ENCODE results near the gene PEX11G. TPM values are rescaled to one million over a fixed set of nuclear protein-coding genes. Genes with fewer than 3 reads are reported as not detected.

PEX11G gene
- 1.8 and 2.1 TPM in 2 replicates for total RNA-seq (2021; fragmentation: NEBNext Ultra II Directional; extraction: Animal tissue kit (Norgen Biotek cat#: 25700))
- polyA plus RNA-seq (2011; rRNA removed) = 4.3 and 5.3 TPM in 2 replicates
- 5.6 TPM for polyA plus RNA-seq (2011; cell fraction: cytosol; rRNA removed)
- 3.9 TPM for polyA plus RNA-seq (2011; cell fraction: nucleus; rRNA removed)
- 1.4 to 4.6 TPM (median 3.1 TPM) in 4 replicates for polyA plus RNA-seq (2012, experiment 1 of 2)
- polyA plus RNA-seq (2012, experiment 2 of 2) = 2.7 TPM
- 1.4 TPM for polyA plus RNA-seq (2013, experiment 1 of 2)
- 1.7 TPM for polyA plus RNA-seq (2013, experiment 2 of 2)
- 0.44 and 0.90 TPM in 2 replicates for polyA minus RNA-seq (2011; rRNA and poly(A)+ RNA removed)
- polyA minus RNA-seq (2011; cell fraction: cytosol; rRNA and poly(A)+ RNA removed) = 1.7 TPM
- polyA minus RNA-seq (2011; cell fraction: nucleus; rRNA and poly(A)+ RNA removed) = 1.4 TPM
- long read RNA-seq, experiment 1 = 0 reads
- long read RNA-seq, experiment 2, partial matches to known transcripts = 0 of 1 reads
- long read RNA-seq, experiment 2, other reads (novel, unspliced or antisense) = 0 of 1 reads

DNA sequence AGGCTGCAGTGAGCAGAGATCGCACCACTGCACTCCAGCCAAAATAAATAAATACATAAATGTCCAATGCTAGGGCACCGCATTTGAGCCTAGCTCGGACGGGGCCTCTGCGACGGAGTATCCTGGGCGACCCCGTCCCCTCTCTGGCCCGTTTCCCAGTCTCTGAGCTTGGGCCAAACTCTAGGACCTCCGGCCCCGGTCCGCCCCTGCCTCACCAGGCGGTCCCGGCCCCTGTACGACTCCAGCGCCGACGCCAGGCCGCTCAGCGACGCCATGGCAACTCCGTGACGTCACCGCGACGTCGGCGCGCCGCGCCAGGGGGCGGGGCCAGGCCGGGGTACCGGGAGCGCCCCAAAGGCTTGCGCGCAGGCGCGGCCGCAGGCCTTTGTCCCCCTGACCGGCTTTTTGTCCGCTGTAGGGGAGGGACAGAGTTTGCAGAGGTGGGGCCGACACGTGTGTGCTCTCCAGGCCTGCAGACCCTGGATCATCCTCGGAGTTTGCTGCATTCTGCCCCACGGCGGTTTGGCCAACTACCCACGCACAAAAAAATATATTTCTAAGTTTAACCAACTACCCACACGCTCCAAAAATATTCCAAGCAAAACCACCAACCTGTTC is at the start of gene PEX11G:
Gene PEX11G (minus strand): TSS at position 300 of the 618 bp plus-strand sequence. CDS start 25 bp downstream, at position 275.
- Histone ChIP-seq H3K4ac (replicated peaks; ENCODE audit: insufficient read length, low read depth, low read length) (peak within 1 kb of the TSS; percentile 63), H2BK15ac (ENCODE audit: low read length) (peak within 1 kb of the TSS; percentile 72; the same call in 1 of the 2 replicates), H3K23ac (ENCODE audit: insufficient read length) (no peak within 1 kb of the TSS), H2BK20ac (ENCODE audit: low read length) (no peak within 1 kb of the TSS), H3K23me2 (ENCODE audit: low read depth, low read length) (no peaks in the 10 kb centered on the region), H2AK5ac (ENCODE audit: low read depth, low read length) (peak within 1 kb of the TSS; percentile 91; the same call in 1 of the 2 replicates), H3K79me2 (ENCODE audit: control insufficient read depth in 1 of 2, insufficient read depth in 2 of 2, low read length in 2 of 2) (no peaks in the 10 kb centered on the region), H3K27me3 (replicated peaks in 1 of 4; ENCODE audit: control insufficient read depth in 3 of 4, extremely low read depth in 1 of 4, insufficient read depth in 3 of 4, low read length in 3 of 4) (peaks cover 0 to 3% (median 0%) of the 10 kb centered on the region in 4 experiments; a peak in 1 of 7 replicates), H3K4me1 (replicated peaks in 1 of 4; ENCODE audit: control insufficient read depth in 3 of 4, insufficient read depth in 4 of 4, low read length in 3 of 4) (peaks cover 3 to 5% (median 4%) of the 10 kb centered on the region in 4 experiments; a peak in 6 of 7 replicates), H2AFZ (ENCODE audit: low read length) (peak within 1 kb of the TSS; percentile 67), H3K18ac (ENCODE audit: extremely low read depth, low read length) (no peak within 1 kb of the TSS; the same call in 1 of the 2 replicates), H3K4me3 (ENCODE audit: extremely low read depth in 1 of 4, insufficient read depth in 2 of 4, low read depth in 3 of 4, low read length in 4 of 4) (peak within 1 kb of the TSS; percentile 54 to 68 (median 66)), H2BK5ac (ENCODE audit: low read depth, low read length) (peak within 1 kb of the TSS; percentile 8), H3K36me3 (ENCODE audit: control insufficient read depth in 2 of 4, insufficient read depth in 4 of 4, low read length in 3 of 4) (no peaks in the 10 kb centered on the region), H4K20me1 (replicated peaks in 1 of 2; ENCODE audit: control insufficient read depth in 1 of 2, insufficient read depth in 2 of 2, low read length in 2 of 2) (no peaks in the 10 kb centered on the region), H2BK120ac (replicated peaks; ENCODE audit: low read depth, low read length) (peak within 1 kb of the TSS; percentile 36), H4K8ac (ENCODE audit: extremely low read depth, insufficient read depth, low read length) (peak within 1 kb of the TSS; percentile 97), H3K4me2 (ENCODE audit: insufficient read depth in 1 of 2, low read depth in 2 of 2, low read length in 2 of 2) (peak within 1 kb of the TSS; percentile 65 to 78), H4K5ac (ENCODE audit: insufficient read length, low read depth, low read length) (peak within 1 kb of the TSS; percentile 91), H3K14ac (ENCODE audit: insufficient read length) (no peak within 1 kb of the TSS), H3K27ac (ENCODE audit: low read depth, low read length) (peak within 1 kb of the TSS; percentile 67; the same call in 1 of the 2 replicates), H3K56ac (replicated peaks; ENCODE audit: insufficient read length, low read depth, low read length) (peak within 1 kb of the TSS; percentile 79), H3K9me3 (ENCODE audit: insufficient read depth in 2 of 2, low read depth in 1 of 2, low read length in 1 of 2) (no peaks in the 10 kb centered on the region), H4K91ac (replicated peaks; ENCODE audit: insufficient read length, low read length) (peak within 1 kb of the TSS; percentile 78), H3K79me1 (ENCODE audit: low read depth, low read length) (no peaks in the 10 kb centered on the region), H3K9ac (replicated peaks in 1 of 4; ENCODE audit: extremely low read depth in 1 of 4, low read depth in 3 of 4, low read length in 3 of 4) (peak within 1 kb of the TSS in 3 of 4 experiments; percentile 60 to 64 (median 61); a peak in 6 of 7 replicates), H2BK12ac (ENCODE audit: low read depth, low read length) (no peak within 1 kb of the TSS)
- peak; percentile 80 to 99 for DNase-seq (ENCODE audit: low read depth in 1 of 2, low spot score in 2 of 2)
- 4% methylated on average over 49 of the region's 49 CpGs; no CpG with 5 or more reads in 1 of the 2 experiments for WGBS, 2 experiments (ENCODE audit: extremely low coverage in 1 of 2, insufficient coverage in 1 of 2, insufficient read length in 1 of 2, insufficient replicate concordance in 2 of 2, low coverage in 1 of 2, low lambda C conversion rate in 2 of 2, missing lambda C conversion rate in 1 of 2)
- POLR2A ChIA-PET (ENCODE audit: partially characterized antibody) = interaction anchor here (0.9 to 2.4 kb wide), 4 partner anchors 12 to 82 kb away, joined by 3 to 6 read pairs (median 6); no protein-coding TSS in a partner anchor
- CTCF ChIA-PET (ENCODE audit: partially characterized antibody) = interaction anchor here (0.6 to 2.0 kb wide), 7 partner anchors 11 to 80 kb away, joined by 3 to 7 read pairs (median 4); partner anchors contain the start of gene MCOLN1
- FAIRE-seq = no peak
- peak; percentile 82 for TF ChIP-seq POLR2AphosphoS5 (IDR thresholded peaks at IDR 0.05; ENCODE audit: low read depth, low read length)
- TF ChIP-seq TEAD4 (IDR thresholded peaks at IDR 0.05; ENCODE audit: low read depth, low read length) = no peak
- peak; percentile 64 for TF ChIP-seq NRF1 (IDR thresholded peaks at IDR 0.05; ENCODE audit: low read depth, low read length)
- no peak for TF ChIP-seq TBP (IDR thresholded peaks at IDR 0.05; ENCODE audit: low read depth, low read length)
- TF ChIP-seq, protein P1, sequence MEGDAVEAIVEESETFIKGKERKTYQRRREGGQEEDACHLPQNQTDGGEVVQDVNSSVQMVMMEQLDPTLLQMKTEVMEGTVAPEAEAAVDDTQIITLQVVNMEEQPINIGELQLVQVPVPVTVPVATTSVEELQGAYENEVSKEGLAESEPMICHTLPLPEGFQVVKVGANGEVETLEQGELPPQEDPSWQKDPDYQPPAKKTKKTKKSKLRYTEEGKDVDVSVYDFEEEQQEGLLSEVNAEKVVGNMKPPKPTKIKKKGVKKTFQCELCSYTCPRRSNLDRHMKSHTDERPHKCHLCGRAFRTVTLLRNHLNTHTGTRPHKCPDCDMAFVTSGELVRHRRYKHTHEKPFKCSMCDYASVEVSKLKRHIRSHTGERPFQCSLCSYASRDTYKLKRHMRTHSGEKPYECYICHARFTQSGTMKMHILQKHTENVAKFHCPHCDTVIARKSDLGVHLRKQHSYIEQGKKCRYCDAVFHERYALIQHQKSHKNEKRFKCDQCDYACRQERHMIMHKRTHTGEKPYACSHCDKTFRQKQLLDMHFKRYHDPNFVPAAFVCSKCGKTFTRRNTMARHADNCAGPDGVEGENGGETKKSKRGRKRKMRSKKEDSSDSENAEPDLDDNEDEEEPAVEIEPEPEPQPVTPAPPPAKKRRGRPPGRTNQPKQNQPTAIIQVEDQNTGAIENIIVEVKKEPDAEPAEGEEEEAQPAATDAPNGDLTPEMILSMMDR (IDR thresholded peaks at IDR 0.05; ENCODE audit: control extremely low read depth in 1 of 3, insufficient read depth in 1 of 3, low read depth in 1 of 3, low read length in 3 of 3) = no peak
- TF ChIP-seq, protein P2, sequence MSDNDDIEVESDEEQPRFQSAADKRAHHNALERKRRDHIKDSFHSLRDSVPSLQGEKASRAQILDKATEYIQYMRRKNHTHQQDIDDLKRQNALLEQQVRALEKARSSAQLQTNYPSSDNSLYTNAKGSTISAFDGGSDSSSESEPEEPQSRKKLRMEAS (IDR thresholded peaks at IDR 0.05) = peak; percentile 95
- TF ChIP-seq JUND (IDR thresholded peaks at IDR 0.05; ENCODE audit: low read length) = peak; percentile 63; the same call in 1 of the 2 replicates
